GM12875 (cell line): ENCODE measurements around the gene MAMSTR.

Source experiments
- H3K4me3 ChIP-seq: one replicate; pipeline ENCODE4 v1.5.1; 2011; ENCODE audit warnings: low read depth, low read length, control low read depth
- CTCF ChIP-seq: IDR thresholded peaks from 2 replicates; pipeline ENCODE4 v1.5.1; 2011; ENCODE audit warnings: low read depth, mild to moderate bottlenecking, control low read depth, inconsistent platforms, low read length, moderate library complexity, borderline replicate concordance; ENCODE audit not compliant: insufficient read depth

Gene MAMSTR

GRCh38 chr19:48664476-48664875 lies 55.0 kb downstream of the MAMSTR start:
- H3K4me3 ChIP-seq: no peak overlapping the region
- TF ChIP-seq CTCF: no peak

GRCh38 chr19:48663667-48664066 lies 55.9 kb downstream of the MAMSTR start:
- H3K4me3 ChIP-seq: no peak overlapping the region
- TF ChIP-seq CTCF: no peak
